Uterus (tissue), 2 donors: Measurements from ENCODE around the gene FXYD4.

Experiments used
- CTCF ChIP-seq, 4 experiments: fragments of 200-600 bp in 2 of 4; fragments of 450-650 bp in 2 of 4; sonication (generic) in 2 of 4; IDR thresholded peaks; one replicate each; pipeline ENCODE4 v1.5.1; 2016 to 2019; ENCODE audit warnings: antibody characterized with exemption in 4 of 4, mild to moderate bottlenecking in 2 of 4, moderate library complexity in 1 of 4
- POLR2A ChIP-seq, 2 donors: fragments of 450-650 bp; IDR thresholded peaks; one replicate each; pipeline ENCODE4 v1.6.1; 2016; ENCODE audit warnings: antibody characterized with exemption in 2 of 2, mild to moderate bottlenecking in 1 of 2, moderate library complexity in 1 of 2

GRCh38 chr10:43370671-43371215 lies 693 bp upstream of the FXYD4 start:
- TF ChIP-seq POLR2A (IDR thresholded peaks at IDR 0.05) (no peak), CTCF (IDR thresholded peaks at IDR 0.05) (no peak)
